Hematopoietic multipotent progenitor cell (in vitro differentiated cells): ENCODE results near the gene LRP3. TPM values are rescaled to one million over a fixed set of nuclear protein-coding genes. Genes with fewer than 3 reads are reported as not detected.
"Not testable (repeated sequence)": the region's sequence is repeated elsewhere in the genome, so short reads cannot be mapped to it uniquely, and the experiment has no call there.

ENCODE experiments used
- DNase-seq, 3 donors: peaks; one replicate each; pipeline ENCODE4 v3.0.0-alpha.2; 2011 to 2015; ENCODE audit warnings: low read depth in 2 of 3, low spot score in 2 of 3
- total RNA-seq: library from RNA; depleted of rRNA; stranded (reverse); fragments of >200 nt; gene quantifications from one replicate; pipeline ENCODE4 v1.2.3, GENCODE V29; 2012

LRP3 gene
- total RNA-seq, 1 donor, result 6.7 TPM

- DNase-seq, result no peak
Measured at GRCh38 chr19:33175156-33175782, 18.9 kb upstream of the LRP3 start.

GRCh38 chr19:33175886-33176669, 18.1 kb upstream of the LRP3 start:
- DNase-seq, result peak in 1 of 3 donors; percentile 42

GRCh38 chr19:33176670-33177416, 17.3 kb upstream of the LRP3 start:
- DNase-seq, result peak; percentile 95 to 100 (median 97)

GRCh38 chr19:33177417-33177979, 16.6 kb upstream of the LRP3 start:
- DNase-seq, result peak in 2 of 3 donors; percentile 90 to 91

- DNase-seq, result peak in 1 of 3 donors; percentile 41
Measured at GRCh38 chr19:33186431-33187182, 7.5 kb upstream of the LRP3 start.

- DNase-seq, result no peak
Measured at GRCh38 chr19:33187183-33187540, 7.0 kb upstream of the LRP3 start.

GRCh38 chr19:33189453-33189852, 4.7 kb upstream of the LRP3 start:
- no peak for DNase-seq

GRCh38 chr19:33191092-33191491, 3.0 kb upstream of the LRP3 start:
- not testable (repeated sequence) for DNase-seq

- no peak for DNase-seq
Measured at GRCh38 chr19:33191501-33191900, 2.6 kb upstream of the LRP3 start.

GRCh38 chr19:33192010-33192409, 2.1 kb upstream of the LRP3 start:
- DNase-seq, result peak in 1 of 3 donors; percentile 16

- DNase-seq, result no peak
Measured at GRCh38 chr19:33193269-33193864, 763 bp upstream of the LRP3 start.

- DNase-seq, result no peak
Measured at GRCh38 chr19:33194532-33194885, 379 bp downstream of the LRP3 start.

GRCh38 chr19:33194886-33195644, 935 bp downstream of the LRP3 start:
- no peak for DNase-seq

- no peak for DNase-seq
Measured at GRCh38 chr19:33195645-33196347, 1.7 kb downstream of the LRP3 start.

GRCh38 chr19:33196446-33197193, 2.5 kb downstream of the LRP3 start:
- DNase-seq, result no peak

GRCh38 chr19:33197591-33198000, 3.5 kb downstream of the LRP3 start:
- no peak for DNase-seq

- no peak for DNase-seq
Measured at GRCh38 chr19:33198169-33198568, 4.0 kb downstream of the LRP3 start.
